GM23338 (cell line): ENCODE measurements around the gene PLXND1.

Experiments
- CTCF ChIP-seq, 2 experiments: fragments of 200-600 bp in 1 of 2; sonication (generic) in 1 of 2; conservative IDR thresholded peaks; 2 replicates each; pipeline versions ENCODE4 v1.5.1 to v1.6.1; 2016 to 2017; ENCODE audit warnings: antibody characterized with exemption in 2 of 2, low read depth in 2 of 2, mild to moderate bottlenecking in 2 of 2, moderate library complexity in 1 of 2
- EZH2 ChIP-seq: fragments of 200-600 bp; sonication (generic); IDR thresholded peaks from one replicate; pipeline ENCODE4 v1.8.0; 2017; ENCODE audit warnings: antibody characterized with exemption, mild to moderate bottlenecking, low read depth; ENCODE audit not compliant: unreplicated experiment
- EZH2phosphoT487 ChIP-seq: fragments of 200-600 bp; sonication (generic); IDR thresholded peaks from one replicate; pipeline ENCODE4 v1.8.1; 2018; ENCODE audit warnings: antibody characterized with exemption; ENCODE audit not compliant: unreplicated experiment
- POLR2AphosphoS5 ChIP-seq: IDR thresholded peaks from 2 replicates; pipeline ENCODE4 v1.6.1; 2016; ENCODE audit warnings: antibody characterized with exemption, low read depth
- REST ChIP-seq: IDR thresholded peaks from one replicate; pipeline ENCODE4 v1.6.1; 2018; ENCODE audit warnings: antibody characterized with exemption; ENCODE audit not compliant: unreplicated experiment

- TF ChIP-seq REST (peak; percentile 12), EZH2 (no peak), CTCF (conservative IDR thresholded peaks at IDR 0.05; ENCODE audit: low read depth in 2 of 2) (no peak), EZH2phosphoT487 (no peak), POLR2AphosphoS5 (no peak)
Measured at GRCh38 chr3:129617381-129618185, 11.1 kb upstream of the PLXND1 start.
